ENCODE results near the gene FBXO45.

GRCh38 chr3:196621611-196622010, 53.2 kb downstream of the FBXO45 start:
- no peak for TF ChIP-seq POLR2A (IDR thresholded peaks at IDR 0.05)
- no peak for TF ChIP-seq CTCF (IDR thresholded peaks at IDR 0.05)
